A549 (cell line): ENCODE results near the gene DLG2.

Experiments used
- ESRRA ChIP-seq: fragments of 150-350 bp; IDR thresholded peaks from 2 replicates; pipeline ENCODE4 v1.6.1; 2014; ENCODE audit warnings: mild to moderate bottlenecking, low read length, borderline replicate concordance
- NR3C1 ChIP-seq: fragments of >200 bp; sonication (Bioruptor Twin); formaldehyde crosslinking; IDR thresholded peaks from 3 replicates; pipeline ENCODE4 v1.6.1; 2017
- TF ChIP-seq, protein P1 (sequence below): fragments of >200 bp; sonication (Bioruptor Twin); formaldehyde crosslinking; IDR thresholded peaks from 3 replicates; pipeline ENCODE4 v1.5.1; 2016

DNA sequence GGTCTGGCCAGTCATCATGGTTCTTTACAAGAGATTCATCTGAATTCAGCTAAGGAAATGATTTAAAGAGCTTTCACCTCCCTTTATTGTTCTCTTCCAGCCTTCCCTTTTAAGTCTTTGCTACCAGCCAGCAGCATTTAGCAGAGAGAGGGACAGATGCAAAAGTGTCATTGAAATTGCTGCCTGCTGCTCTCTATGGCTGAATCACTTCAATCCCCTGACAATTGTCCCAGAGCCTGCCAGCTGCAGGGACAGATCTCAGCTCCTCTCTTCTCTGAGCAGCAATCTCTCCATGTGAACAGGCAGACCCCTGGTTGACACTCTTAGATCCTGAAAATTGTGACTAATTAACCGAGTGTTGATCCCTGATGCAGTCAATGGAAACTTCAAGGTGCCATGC is 1524.0 kb downstream of the DLG2 start:
- TF ChIP-seq, protein P1, sequence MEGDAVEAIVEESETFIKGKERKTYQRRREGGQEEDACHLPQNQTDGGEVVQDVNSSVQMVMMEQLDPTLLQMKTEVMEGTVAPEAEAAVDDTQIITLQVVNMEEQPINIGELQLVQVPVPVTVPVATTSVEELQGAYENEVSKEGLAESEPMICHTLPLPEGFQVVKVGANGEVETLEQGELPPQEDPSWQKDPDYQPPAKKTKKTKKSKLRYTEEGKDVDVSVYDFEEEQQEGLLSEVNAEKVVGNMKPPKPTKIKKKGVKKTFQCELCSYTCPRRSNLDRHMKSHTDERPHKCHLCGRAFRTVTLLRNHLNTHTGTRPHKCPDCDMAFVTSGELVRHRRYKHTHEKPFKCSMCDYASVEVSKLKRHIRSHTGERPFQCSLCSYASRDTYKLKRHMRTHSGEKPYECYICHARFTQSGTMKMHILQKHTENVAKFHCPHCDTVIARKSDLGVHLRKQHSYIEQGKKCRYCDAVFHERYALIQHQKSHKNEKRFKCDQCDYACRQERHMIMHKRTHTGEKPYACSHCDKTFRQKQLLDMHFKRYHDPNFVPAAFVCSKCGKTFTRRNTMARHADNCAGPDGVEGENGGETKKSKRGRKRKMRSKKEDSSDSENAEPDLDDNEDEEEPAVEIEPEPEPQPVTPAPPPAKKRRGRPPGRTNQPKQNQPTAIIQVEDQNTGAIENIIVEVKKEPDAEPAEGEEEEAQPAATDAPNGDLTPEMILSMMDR = no peak
- TF ChIP-seq NR3C1 = no peak
- TF ChIP-seq ESRRA = no peak
